Measurements from ENCODE around the gene PPFIBP2.

DNA sequence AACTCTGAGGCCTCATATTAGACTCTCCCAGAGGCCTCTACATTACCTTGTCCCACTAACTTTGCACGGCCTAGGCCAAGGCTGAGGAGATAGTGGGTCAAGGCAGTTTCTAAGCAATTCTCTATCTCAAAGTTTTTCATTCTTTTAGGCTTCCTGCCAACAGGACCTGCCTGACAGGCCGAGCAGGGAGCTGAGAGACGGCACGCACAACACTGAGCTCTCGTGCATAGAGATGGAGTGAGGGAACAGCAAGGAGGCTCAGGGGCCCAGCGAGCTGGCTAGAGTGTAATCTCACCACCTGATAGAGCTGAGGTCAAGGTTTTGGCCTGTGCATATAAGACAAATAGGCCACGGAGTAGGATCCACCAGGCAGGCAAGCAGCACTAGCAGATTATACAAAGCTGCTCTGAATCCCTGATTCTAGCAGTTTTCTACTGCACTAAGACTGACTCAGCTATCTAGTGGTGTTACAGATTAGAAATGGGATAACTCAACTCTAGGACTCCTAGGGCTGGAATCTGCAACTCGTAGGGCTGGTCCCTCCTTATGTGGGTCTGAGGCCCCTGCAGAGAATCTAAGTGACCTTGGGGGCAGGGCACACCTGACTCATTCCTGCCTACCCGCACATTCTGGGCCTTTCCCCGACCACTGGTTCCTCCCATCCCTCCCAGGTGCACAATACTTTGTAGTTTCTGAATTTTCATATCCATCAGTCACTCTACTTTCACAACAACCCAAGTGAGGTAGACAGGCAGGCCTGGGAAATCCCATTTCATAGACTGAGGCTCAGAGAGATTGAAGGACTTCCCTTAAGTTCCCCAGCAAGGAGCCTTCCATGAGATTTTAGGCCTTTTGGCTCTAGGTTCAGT is 157.8 kb downstream of the PPFIBP2 start:
- no peak for TF ChIP-seq RAD21 (IDR thresholded peaks at IDR 0.05; ENCODE audit: low read depth)
- TF ChIP-seq, protein P1, sequence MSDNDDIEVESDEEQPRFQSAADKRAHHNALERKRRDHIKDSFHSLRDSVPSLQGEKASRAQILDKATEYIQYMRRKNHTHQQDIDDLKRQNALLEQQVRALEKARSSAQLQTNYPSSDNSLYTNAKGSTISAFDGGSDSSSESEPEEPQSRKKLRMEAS (IDR thresholded peaks at IDR 0.05) = no peak

All from HCT116 (cell line).